Ovary (tissue), 9 donors: Measurements from ENCODE around the gene STAMBP. TPM values are rescaled to one million over a fixed set of nuclear protein-coding genes. Genes with fewer than 3 reads are reported as not detected.

Source experiments
- DNase-seq, 5 donors: peaks; one replicate each; pipeline ENCODE4 v3.0.0-alpha.2; 2019 to 2020
- H3K27ac ChIP-seq, 2 donors: fragments of 200-600 bp; one replicate each; pipeline versions ENCODE4 v1.5.1 to v1.8.0; 2019 to 2022
- H3K27me3 ChIP-seq: fragments of 200-600 bp; one replicate; pipeline ENCODE4 v1.8.0; 2022
- H3K36me3 ChIP-seq: fragments of 200-600 bp; sonication (generic); one replicate; pipeline ENCODE4 v1.5.1; 2019
- H3K4me1 ChIP-seq: one replicate; pipeline ENCODE4 v1.8.1; 2013; ENCODE audit warnings: mild to moderate bottlenecking, moderate library complexity; ENCODE audit not compliant: insufficient read depth
- H3K4me3 ChIP-seq: fragments of 200-600 bp; sonication (generic); one replicate; pipeline ENCODE4 v1.5.1; 2017
- H3K9me3 ChIP-seq, 2 donors: fragments of 200-600 bp in 1 of 2; sonication (generic) in 1 of 2; one replicate each; pipeline versions ENCODE4 v1.5.1 to v1.8.1; 2013 to 2019; ENCODE audit warnings: mild to moderate bottlenecking in 1 of 2, moderate library complexity in 1 of 2
- EP300 ChIP-seq: sonication (generic); formaldehyde crosslinking; IDR thresholded peaks from one replicate; pipeline ENCODE4 v1.6.1; 2017; ENCODE audit warnings: antibody characterized with exemption
- POLR2A ChIP-seq: fragments of 450-650 bp; IDR thresholded peaks from one replicate; pipeline ENCODE4 v1.6.1; 2017; ENCODE audit warnings: antibody characterized with exemption, mild to moderate bottlenecking, moderate library complexity
- WGBS, 3 donors: extraction: QIAGEN DNeasy Blood & Tissue Kit in 1 of 3; methylation state at CpG; one replicate each; pipeline versions ENCODE4 v1.1.5 to v1.1.7; 2013 to 2017; 5-methylcytosine and 5-hydroxymethylcytosine counted together
- intact Hi-C, 4 donors: fragments of 100-400 bp; cut with DNase I; formaldehyde crosslinking; loops; one replicate each; pipeline versions ENCODE4 v1.11.0 to v1.15.1; 2022 to 2023
- polyA plus RNA-seq, 2 donors: library from polyadenylated mRNA; stranded (reverse); fragments of 200-250 nt in 1 of 2; fragments of 350-450 nt in 1 of 2; fragmentation: Illumina TruSeq in 1 of 2; extraction: RNeasy Lipid Tissue Mini Kit (QIAGEN cat#74804) in 1 of 2; gene quantifications; one replicate each; pipeline ENCODE4 v1.2.3, GENCODE V29; 2013 to 2014
- total RNA-seq, 7 donors: library from RNA; depleted of rRNA in 2 of 7; stranded (reverse); fragments of >200 nt in 2 of 7; fragmentation: NEBNext Ultra II Directional in 3 of 7; extraction: Animal tissue kit (Norgen Biotek cat#: 25700) in 3 of 7; gene quantifications; one replicate each; pipeline versions ENCODE4 v1.1.0 to v1.2.4, GENCODE V29; 2016 to 2023
- TF ChIP-seq, protein P1 (sequence below), 3 donors: fragments of 450-650 bp in 2 of 3; fragments of 200-600 bp in 1 of 3; IDR thresholded peaks; one replicate each; pipeline versions ENCODE4 v1.5.1 to v1.8.0; 2016 to 2022; ENCODE audit warnings: antibody characterized with exemption in 3 of 3, mild to moderate bottlenecking in 1 of 3
- donor health status: DM: no; HTN: no; CAD: no; lungs with moderate emphysema.
- donor health status: DM: no; HTN: no; CAD: no.
- donor health status: Bipolar disorder and iron deficiency.
- donor health status: DM: yes; HTN: yes; CAD: no.
- donor health status: DM: no; HTN: no; CAD: no.
- donor health status: DM: yes; HTN: yes; CAD: no.

Gene STAMBP
- total and polyA plus RNA-seq, 9 donors = 17.0 to 67.9 (median 28.1) TPM

DNA sequence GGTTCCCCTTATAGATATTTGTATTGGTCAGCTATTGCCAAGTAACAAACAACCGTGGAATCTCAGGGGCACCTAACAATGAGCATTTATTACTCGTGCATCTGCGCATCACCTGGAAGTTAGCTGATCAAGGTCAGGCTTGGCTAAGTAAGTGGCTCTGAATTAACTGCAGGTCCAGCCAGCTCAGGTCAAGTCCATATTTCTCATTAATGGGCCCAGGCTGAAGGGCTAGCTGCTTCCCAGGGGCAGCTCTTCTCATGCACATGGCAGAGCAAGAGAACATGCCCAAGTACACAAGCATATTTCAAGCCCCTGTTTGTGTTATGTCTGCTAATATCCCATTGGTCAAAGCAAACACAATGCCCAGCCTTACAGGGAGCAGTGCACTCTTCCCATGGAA lies 90.1 kb downstream of the STAMBP start:
- intact Hi-C loops = no loop called here
- H3K4me3 ChIP-seq = no peak overlapping the region
- no peaks in the 10 kb centered on the region for H3K4me1 ChIP-seq
- H3K27me3 ChIP-seq = no peaks in the 10 kb centered on the region
- no peaks in the 10 kb centered on the region for H3K9me3 ChIP-seq
- H3K27ac ChIP-seq = no peak overlapping the region
- no peak for DNase-seq
- no peak for TF ChIP-seq POLR2A
- TF ChIP-seq, protein P1, sequence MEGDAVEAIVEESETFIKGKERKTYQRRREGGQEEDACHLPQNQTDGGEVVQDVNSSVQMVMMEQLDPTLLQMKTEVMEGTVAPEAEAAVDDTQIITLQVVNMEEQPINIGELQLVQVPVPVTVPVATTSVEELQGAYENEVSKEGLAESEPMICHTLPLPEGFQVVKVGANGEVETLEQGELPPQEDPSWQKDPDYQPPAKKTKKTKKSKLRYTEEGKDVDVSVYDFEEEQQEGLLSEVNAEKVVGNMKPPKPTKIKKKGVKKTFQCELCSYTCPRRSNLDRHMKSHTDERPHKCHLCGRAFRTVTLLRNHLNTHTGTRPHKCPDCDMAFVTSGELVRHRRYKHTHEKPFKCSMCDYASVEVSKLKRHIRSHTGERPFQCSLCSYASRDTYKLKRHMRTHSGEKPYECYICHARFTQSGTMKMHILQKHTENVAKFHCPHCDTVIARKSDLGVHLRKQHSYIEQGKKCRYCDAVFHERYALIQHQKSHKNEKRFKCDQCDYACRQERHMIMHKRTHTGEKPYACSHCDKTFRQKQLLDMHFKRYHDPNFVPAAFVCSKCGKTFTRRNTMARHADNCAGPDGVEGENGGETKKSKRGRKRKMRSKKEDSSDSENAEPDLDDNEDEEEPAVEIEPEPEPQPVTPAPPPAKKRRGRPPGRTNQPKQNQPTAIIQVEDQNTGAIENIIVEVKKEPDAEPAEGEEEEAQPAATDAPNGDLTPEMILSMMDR (IDR thresholded peaks at IDR 0.05) = no peak
- 81 to 86% (median 82%) methylated on average over 3 of the region's 3 CpGs for WGBS, 3 donors
- no peaks in the 10 kb centered on the region for H3K36me3 ChIP-seq

DNA sequence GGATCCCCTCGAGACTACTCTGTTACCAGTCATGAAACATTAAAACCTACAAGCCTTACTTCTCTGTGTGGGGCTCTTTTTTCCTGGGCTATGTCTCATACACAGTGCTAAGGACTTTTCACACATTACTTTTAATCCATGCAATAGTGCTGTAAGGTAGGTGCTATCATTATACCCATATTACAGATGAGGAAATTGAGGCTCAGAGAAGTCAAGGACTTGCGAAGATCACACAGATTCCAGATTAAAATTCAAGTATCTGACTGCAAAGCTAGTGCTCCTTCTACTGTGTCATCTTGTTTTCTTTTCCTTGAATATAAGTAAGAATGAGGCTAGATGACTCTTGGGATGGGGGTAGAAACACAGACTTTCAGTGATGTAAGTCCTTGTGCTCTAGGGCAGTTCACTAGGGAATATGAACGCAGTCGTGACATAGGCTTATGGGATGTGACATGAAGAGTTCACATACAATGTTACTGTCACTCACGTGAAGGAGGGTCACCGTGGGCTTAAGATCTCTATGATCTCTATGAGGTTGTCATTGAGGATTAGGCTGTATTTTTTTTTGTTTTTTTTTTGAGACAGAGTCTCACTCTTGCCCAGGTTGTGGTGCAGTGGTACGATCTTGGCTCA lies 91.0 kb downstream of the STAMBP start:
- Histone ChIP-seq H3K27me3 (no peaks in the 10 kb centered on the region), H3K4me3 (no peak overlapping the region), H3K4me1 (no peaks in the 10 kb centered on the region), H3K36me3 (no peaks in the 10 kb centered on the region), H3K9me3 (no peaks in the 10 kb centered on the region), H3K27ac (no peak overlapping the region)
- TF ChIP-seq, protein P1 (IDR thresholded peaks at IDR 0.05) = no peak
- no peak for TF ChIP-seq EP300
- TF ChIP-seq POLR2A = no peak
- no peak for DNase-seq
- 86 to 90% (median 89%) methylated on average over 7 of the region's 7 CpGs for WGBS, 3 donors
- intact Hi-C loops = loop anchor here in 1 of 4 donors (10.0 kb wide), 1 partner anchor 85 kb away; no protein-coding TSS in a partner anchor

DNA sequence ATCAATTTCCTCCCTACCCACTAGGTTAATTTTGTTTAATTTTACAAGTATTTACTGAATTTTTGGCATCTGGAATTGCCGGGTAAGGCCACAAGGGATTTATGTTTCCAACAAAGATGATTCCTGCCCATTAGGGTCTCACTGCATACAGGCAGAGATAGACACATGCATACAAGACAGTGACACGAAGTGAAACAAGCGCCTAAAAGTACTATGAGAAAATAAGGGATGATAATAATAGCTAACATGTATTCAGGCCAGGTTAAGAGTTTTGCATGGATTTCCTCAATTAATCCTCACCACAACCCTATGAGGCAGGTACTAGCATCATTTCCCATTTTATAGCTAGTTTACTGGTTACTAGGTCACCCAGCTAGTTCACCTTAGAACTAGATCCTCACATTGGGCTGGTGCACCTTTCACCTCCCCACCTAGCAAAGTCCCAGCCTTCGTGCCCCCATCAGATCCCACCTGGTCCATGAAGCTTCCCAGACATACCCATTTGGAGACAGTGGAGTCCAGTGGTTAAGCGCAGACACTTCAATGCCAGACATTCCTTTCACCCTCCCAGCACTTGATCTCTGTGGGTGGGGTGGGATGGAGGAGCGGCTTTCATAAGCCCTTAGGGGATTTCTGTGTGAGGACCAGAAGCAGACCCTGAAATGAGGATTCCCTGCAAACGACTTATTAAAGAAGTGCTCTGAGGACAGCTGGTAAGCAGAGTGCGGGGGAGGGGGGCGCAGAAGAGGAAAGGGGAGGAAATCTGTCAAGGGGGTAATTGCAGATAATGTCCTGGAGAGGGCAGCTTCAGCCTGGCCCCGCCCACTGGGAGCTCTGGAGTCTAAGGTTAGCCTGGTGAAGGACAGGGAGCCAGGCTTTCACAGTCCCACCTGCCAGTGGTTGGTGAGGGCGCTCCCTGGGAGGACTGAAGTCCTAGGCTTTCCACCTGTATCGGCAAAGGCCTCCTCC lies 92.1 kb downstream of the STAMBP start:
- Histone ChIP-seq H3K27ac (no peak overlapping the region), H3K27me3 (no peaks in the 10 kb centered on the region), H3K9me3 (no peaks in the 10 kb centered on the region), H3K4me3 (no peak overlapping the region), H3K4me1 (no peaks in the 10 kb centered on the region), H3K36me3 (no peaks in the 10 kb centered on the region)
- no peak for DNase-seq
- TF ChIP-seq POLR2A (no peak), EP300 (no peak)
- TF ChIP-seq, protein P1 (IDR thresholded peaks at IDR 0.05) = no peak
- intact Hi-C loops = loop anchor here in 1 of 4 donors (10.0 kb wide), 1 partner anchor 86 kb away; no protein-coding TSS in a partner anchor
- 34 to 42% (median 38%) methylated on average over 12 of the region's 12 CpGs for WGBS, 3 donors

- TF ChIP-seq EP300 = no peak
- TF ChIP-seq, protein P1 (IDR thresholded peaks at IDR 0.05) = no peak
- no peak for TF ChIP-seq POLR2A
- Histone ChIP-seq H3K9me3 (no peaks in the 10 kb centered on the region), H3K27ac (no peak overlapping the region), H3K27me3 (no peaks in the 10 kb centered on the region), H3K4me3 (no peak overlapping the region), H3K36me3 (no peaks in the 10 kb centered on the region), H3K4me1 (no peaks in the 10 kb centered on the region)
- 71 to 77% (median 76%) methylated on average over 9 of the region's 9 CpGs for WGBS, 3 donors
- DNase-seq = no peak
- intact Hi-C loops = loop anchor here in 1 of 4 donors (10.0 kb wide), 1 partner anchor 87 kb away; no protein-coding TSS in a partner anchor
These were observed 92.8 kb downstream of the STAMBP start for GRCh38 chr2:73921581-73921980.
